Measurements from ENCODE around the gene DYRK1B. TPM values are rescaled to one million over a fixed set of nuclear protein-coding genes. Genes with fewer than 3 reads are reported as not detected.

The DYRK1B gene
- total RNA-seq, 2 donors from 2014 or later: 18.2 to 48.7 TPM

DNA sequence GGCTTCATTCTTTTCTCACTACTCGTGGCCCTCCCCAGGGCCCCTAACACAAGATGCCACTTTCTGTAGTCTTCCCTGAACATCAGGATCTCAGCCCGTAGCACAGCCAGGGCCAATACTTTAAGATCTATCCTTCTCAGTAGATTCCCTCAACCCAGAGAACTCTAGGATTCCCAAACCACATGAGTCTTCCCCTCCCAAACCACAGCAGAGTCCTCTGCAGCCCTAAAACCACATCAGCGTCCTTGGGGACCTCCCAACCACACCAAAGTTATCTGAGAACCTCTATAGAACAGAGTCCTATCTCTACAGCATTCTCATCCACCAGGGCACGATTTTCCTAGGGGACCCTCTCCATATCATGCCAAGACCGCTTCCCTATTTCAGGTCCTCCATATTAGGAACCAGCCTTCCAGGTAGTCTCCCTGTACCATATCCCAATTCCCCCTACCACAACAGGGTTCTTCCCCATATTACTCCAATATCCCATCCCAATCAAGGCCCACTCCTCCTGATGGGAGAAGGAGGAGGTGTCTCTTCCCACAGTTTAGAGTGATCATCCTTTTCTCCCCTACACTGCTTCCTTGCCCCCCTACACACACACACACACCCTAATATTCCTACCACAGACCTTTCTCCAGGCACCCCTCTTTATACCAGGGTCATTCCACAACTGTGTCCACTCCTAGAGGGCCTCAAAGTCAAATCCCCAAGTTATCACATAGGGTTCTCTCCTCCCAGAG is 1.4 kb downstream of the DYRK1B start:
- Histone ChIP-seq H3K27me3 (replicated peaks; ENCODE audit: insufficient read depth) (no peaks in the 10 kb centered on the region), H3K27ac (peak overlapping the region; percentile 92 to 96), H3K4me3 (peak overlapping the region; percentile 80 to 84), H3K4me1 (replicated peaks) (peaks cover 8% of the 10 kb centered on the region), H3K9me3 (no peaks in the 10 kb centered on the region), H3K36me3 (peaks cover 2 to 19% of the 10 kb centered on the region in 2 donors)
- WGBS: 51% methylated on average over 5 of the region's 5 CpGs
- no peak for DNase-seq (ENCODE audit: low spot score)
- TF ChIP-seq POLR2A (IDR thresholded peaks at IDR 0.05) (no peak), POLR2AphosphoS5 (IDR thresholded peaks at IDR 0.05) (no peak)
- TF ChIP-seq, protein P1, sequence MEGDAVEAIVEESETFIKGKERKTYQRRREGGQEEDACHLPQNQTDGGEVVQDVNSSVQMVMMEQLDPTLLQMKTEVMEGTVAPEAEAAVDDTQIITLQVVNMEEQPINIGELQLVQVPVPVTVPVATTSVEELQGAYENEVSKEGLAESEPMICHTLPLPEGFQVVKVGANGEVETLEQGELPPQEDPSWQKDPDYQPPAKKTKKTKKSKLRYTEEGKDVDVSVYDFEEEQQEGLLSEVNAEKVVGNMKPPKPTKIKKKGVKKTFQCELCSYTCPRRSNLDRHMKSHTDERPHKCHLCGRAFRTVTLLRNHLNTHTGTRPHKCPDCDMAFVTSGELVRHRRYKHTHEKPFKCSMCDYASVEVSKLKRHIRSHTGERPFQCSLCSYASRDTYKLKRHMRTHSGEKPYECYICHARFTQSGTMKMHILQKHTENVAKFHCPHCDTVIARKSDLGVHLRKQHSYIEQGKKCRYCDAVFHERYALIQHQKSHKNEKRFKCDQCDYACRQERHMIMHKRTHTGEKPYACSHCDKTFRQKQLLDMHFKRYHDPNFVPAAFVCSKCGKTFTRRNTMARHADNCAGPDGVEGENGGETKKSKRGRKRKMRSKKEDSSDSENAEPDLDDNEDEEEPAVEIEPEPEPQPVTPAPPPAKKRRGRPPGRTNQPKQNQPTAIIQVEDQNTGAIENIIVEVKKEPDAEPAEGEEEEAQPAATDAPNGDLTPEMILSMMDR (IDR thresholded peaks at IDR 0.05): no peak
- intact Hi-C loops (cut with DNase I): no loop called here

DNA sequence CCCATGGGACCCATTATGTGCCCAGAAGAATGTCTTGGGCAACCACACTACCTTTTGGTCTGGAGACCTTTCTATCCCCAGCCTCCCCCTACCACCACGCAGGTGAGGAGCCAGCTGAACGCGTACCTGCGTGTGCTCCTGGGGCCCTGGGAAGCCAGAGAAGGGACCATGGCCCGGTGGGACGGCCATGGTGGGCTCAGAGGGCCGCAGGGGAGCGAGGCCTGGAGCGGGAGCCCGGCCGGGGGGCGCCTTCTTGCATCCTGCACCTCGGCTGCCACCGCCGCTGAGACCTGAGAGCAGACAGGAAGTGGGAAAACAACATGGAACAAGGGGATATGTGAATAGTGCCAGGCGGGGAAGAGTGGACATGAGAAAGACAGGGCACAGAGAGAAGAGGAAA is 2.3 kb downstream of the DYRK1B start:
- WGBS: 82% methylated on average over 16 of the region's 16 CpGs
- no peak for DNase-seq (ENCODE audit: low spot score)
- Histone ChIP-seq H3K27ac (no peak overlapping the region), H3K4me3 (no peak overlapping the region), H3K36me3 (peaks cover 2 to 22% of the 10 kb centered on the region in 2 donors), H3K9me3 (no peaks in the 10 kb centered on the region), H3K4me1 (replicated peaks) (peaks cover 8% of the 10 kb centered on the region), H3K27me3 (replicated peaks; ENCODE audit: insufficient read depth) (no peaks in the 10 kb centered on the region)
- TF ChIP-seq POLR2A (IDR thresholded peaks at IDR 0.05): no peak
- TF ChIP-seq POLR2AphosphoS5 (IDR thresholded peaks at IDR 0.05): no peak
- TF ChIP-seq, protein P1 (IDR thresholded peaks at IDR 0.05): no peak
- intact Hi-C loops (cut with DNase I): no loop called here

DNA sequence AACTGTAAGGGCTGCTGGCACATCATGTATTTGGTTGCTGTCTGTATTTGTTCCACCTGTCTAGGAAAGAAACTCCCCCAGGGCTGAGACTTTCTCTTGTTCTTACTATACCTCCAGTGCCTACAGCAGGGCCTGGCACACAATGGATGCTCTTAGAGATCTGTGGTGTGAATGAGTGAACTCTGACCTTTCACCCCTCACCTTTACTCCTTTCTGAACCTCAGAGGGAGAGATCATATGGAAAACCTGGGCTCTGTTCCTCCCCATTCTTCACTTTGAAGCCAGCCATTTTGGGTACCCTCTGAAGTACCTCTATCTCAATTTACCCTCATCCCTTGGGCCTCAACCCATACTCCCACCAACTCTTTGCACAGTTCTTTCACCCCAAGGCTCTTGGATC is 3.1 kb downstream of the DYRK1B start:
- no peak for DNase-seq (ENCODE audit: low spot score)
- intact Hi-C loops (cut with DNase I): no loop called here
- no peak overlapping the region for H3K4me3 ChIP-seq
- H3K4me1 ChIP-seq (replicated peaks): peaks cover 8% of the 10 kb centered on the region
- H3K27me3 ChIP-seq (replicated peaks; ENCODE audit: insufficient read depth): no peaks in the 10 kb centered on the region
- no peaks in the 10 kb centered on the region for H3K9me3 ChIP-seq
- no peak overlapping the region for H3K27ac ChIP-seq
- TF ChIP-seq POLR2AphosphoS5 (IDR thresholded peaks at IDR 0.05) (no peak), POLR2A (IDR thresholded peaks at IDR 0.05) (no peak)
- TF ChIP-seq, protein P1 (IDR thresholded peaks at IDR 0.05): no peak
- peaks cover 2 to 25% of the 10 kb centered on the region in 2 donors for H3K36me3 ChIP-seq

DNA sequence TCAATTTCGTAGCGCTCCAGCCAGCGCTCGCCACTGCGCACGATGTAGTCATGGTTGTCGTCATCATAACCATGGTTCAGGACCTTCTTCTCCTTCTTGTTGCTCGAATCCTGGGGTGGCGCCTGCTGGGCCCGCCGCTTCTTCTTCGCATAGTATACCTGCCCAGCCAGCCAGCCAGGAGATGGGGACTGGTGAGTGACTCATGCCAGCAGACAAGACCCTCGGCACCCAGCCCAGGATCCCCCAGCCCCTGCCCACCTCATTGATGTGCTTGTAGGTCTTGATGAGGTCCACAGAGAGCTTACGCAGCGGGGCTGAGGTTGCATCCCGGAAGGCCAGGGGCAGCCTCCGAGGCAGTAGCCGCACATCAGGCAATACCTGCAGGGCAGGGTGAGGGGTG is 3.6 kb downstream of the DYRK1B start:
- Histone ChIP-seq H3K27ac (no peak overlapping the region), H3K4me3 (no peak overlapping the region), H3K36me3 (peaks cover 2 to 25% of the 10 kb centered on the region in 2 donors), H3K27me3 (replicated peaks; ENCODE audit: insufficient read depth) (no peaks in the 10 kb centered on the region), H3K4me1 (replicated peaks) (peaks cover 8% of the 10 kb centered on the region), H3K9me3 (no peaks in the 10 kb centered on the region)
- no peak for DNase-seq (ENCODE audit: low spot score)
- TF ChIP-seq, protein P1 (IDR thresholded peaks at IDR 0.05): no peak
- TF ChIP-seq POLR2A (IDR thresholded peaks at IDR 0.05) (no peak), POLR2AphosphoS5 (IDR thresholded peaks at IDR 0.05) (no peak)
- intact Hi-C loops (cut with DNase I): no loop called here
- WGBS: 95% methylated on average over 18 of the region's 18 CpGs

DNA sequence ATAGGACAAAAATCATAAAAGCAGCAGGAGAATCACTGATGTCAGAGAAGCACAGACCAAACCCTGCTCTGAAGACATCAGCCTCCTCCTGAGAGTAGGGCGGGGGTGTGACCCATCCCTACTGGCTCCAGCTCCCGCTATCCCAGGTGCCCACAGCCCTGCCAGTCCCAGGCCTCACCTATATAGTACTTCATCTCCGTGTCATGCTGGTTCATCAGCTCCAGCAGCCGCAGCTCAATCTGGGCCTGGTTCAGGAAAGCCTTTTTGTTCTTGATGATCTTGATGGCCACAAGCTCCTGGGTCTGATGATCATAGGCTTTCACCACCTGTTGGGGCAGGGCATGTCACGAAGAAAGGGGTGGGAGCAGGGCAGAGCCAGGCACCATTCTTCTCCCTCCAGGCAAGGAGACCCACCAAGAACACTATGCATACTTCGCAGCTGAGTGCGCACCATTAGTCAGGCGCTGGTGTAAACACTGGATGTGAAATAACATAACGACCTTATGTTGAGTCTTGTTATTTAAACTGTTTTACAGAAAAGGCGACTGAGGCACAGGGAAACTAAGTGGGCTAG is 4.2 kb downstream of the DYRK1B start:
- peaks cover 2 to 25% of the 10 kb centered on the region in 2 donors for H3K36me3 ChIP-seq
- WGBS: 95% methylated on average over 10 of the region's 10 CpGs

More for the DNA sequence above, 4.2 kb downstream of the DYRK1B start:
- Histone ChIP-seq H3K27ac (no peak overlapping the region), H3K4me1 (replicated peaks) (peaks cover 8% of the 10 kb centered on the region), H3K4me3 (no peak overlapping the region), H3K27me3 (replicated peaks; ENCODE audit: insufficient read depth) (no peaks in the 10 kb centered on the region), H3K9me3 (no peaks in the 10 kb centered on the region)
- intact Hi-C loops (cut with DNase I): no loop called here
- no peak for TF ChIP-seq POLR2A (IDR thresholded peaks at IDR 0.05)
- TF ChIP-seq POLR2AphosphoS5 (IDR thresholded peaks at IDR 0.05): no peak
- TF ChIP-seq, protein P1 (IDR thresholded peaks at IDR 0.05): no peak
- DNase-seq (ENCODE audit: low spot score): no peak
